IPS-11a (cell line): ENCODE data around the gene LAMA4.

Source experiments
- H3K4me3 ChIP-seq: one replicate; pipeline ENCODE4 v1.5.1; 2013; ENCODE audit warnings: low read depth, low read length, control low read depth

The LAMA4 gene

GRCh38 chr6:112253841-112254816, at the start of gene LAMA4:
TSS of gene LAMA4 (minus strand) at chr6:112254567. CDS start at chr6:112254150, 417 bp downstream.
- H3K4me3 ChIP-seq: peak within 1 kb of the TSS; percentile 55

- no peak overlapping the region for H3K4me3 ChIP-seq
Measured at GRCh38 chr6:112302142-112302705, 47.9 kb upstream of the LAMA4 start.

- H3K4me3 ChIP-seq: no peak overlapping the region
Measured at GRCh38 chr6:112300896-112301295, 46.5 kb upstream of the LAMA4 start.

GRCh38 chr6:112298816-112299281, 44.5 kb upstream of the LAMA4 start:
- no peak overlapping the region for H3K4me3 ChIP-seq

GRCh38 chr6:112298021-112298745, 43.8 kb upstream of the LAMA4 start:
- H3K4me3 ChIP-seq: no peak overlapping the region

GRCh38 chr6:112296694-112297093, 42.3 kb upstream of the LAMA4 start:
- H3K4me3 ChIP-seq: no peak overlapping the region

GRCh38 chr6:112296122-112296521, 41.8 kb upstream of the LAMA4 start:
- no peak overlapping the region for H3K4me3 ChIP-seq

GRCh38 chr6:112291161-112291762, 36.9 kb upstream of the LAMA4 start:
- H3K4me3 ChIP-seq: no peak overlapping the region

- no peak overlapping the region for H3K4me3 ChIP-seq
Measured at GRCh38 chr6:112289038-112289566, 34.7 kb upstream of the LAMA4 start.

- no peak overlapping the region for H3K4me3 ChIP-seq
Measured at GRCh38 chr6:112288475-112288874, 34.1 kb upstream of the LAMA4 start.

- no peak overlapping the region for H3K4me3 ChIP-seq
Measured at GRCh38 chr6:112287577-112288225, 33.3 kb upstream of the LAMA4 start.

GRCh38 chr6:112286500-112287144, 32.3 kb upstream of the LAMA4 start:
- H3K4me3 ChIP-seq: no peak overlapping the region

- no peak overlapping the region for H3K4me3 ChIP-seq
Measured at GRCh38 chr6:112286010-112286409, 31.6 kb upstream of the LAMA4 start.

- H3K4me3 ChIP-seq: no peak overlapping the region
Measured at GRCh38 chr6:112284603-112285002, 30.2 kb upstream of the LAMA4 start.

GRCh38 chr6:112283621-112284020, 29.3 kb upstream of the LAMA4 start:
- H3K4me3 ChIP-seq: no peak overlapping the region

GRCh38 chr6:112281821-112282615, 27.7 kb upstream of the LAMA4 start:
- H3K4me3 ChIP-seq: no peak overlapping the region

GRCh38 chr6:112279031-112279935, 24.9 kb upstream of the LAMA4 start:
- no peak overlapping the region for H3K4me3 ChIP-seq

GRCh38 chr6:112275365-112275764, 21.0 kb upstream of the LAMA4 start:
- no peak overlapping the region for H3K4me3 ChIP-seq
